Eye (tissue), 1 donor: ENCODE data around the gene ARHGDIB.
A peak's percentile ranks its signal among the peaks of the same experiment; 100 is the strongest.

ENCODE experiments used
- DNase-seq: peaks from one replicate; pipeline ENCODE4 v3.0.0-alpha.2; 2015

The ARHGDIB gene

DNA sequence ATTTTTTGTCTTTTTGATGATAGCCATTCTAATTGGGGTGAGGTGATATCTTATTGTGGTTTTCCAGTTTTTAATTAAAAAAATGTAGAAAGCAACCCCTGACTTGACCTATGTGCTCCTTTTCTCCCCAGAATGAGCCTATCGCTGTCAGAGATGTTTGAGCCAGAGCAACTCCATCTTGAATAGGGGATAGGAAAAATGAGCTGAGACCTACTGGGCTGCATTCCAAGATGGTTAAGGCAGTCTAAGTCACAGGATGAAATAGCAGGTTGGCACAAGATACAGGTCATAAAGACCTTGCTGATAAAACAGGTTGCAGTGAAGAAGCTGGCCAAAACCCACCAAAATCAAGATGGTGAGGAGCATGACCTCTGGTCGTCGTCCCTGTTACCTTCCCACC, 36.9 kb downstream of the ARHGDIB start:
- no peak for DNase-seq

DNA sequence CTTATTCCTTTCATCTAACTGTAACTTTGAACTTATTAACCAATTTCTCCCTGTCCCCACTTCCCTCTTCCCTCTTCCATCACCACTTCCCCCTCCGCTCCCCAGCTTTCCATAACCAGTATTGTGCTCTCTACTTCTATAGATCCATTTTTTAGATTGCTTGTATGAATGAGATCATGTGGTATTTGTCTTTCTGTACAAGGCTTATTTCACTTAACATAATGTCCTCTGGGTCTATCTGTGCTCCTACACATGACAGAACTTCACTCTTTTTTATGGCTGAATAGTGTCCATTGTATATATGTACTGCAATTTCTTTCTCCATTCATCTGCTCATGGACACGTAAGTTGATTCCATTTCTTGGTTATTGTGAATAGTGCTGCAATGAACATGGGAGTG, 37.5 kb downstream of the ARHGDIB start:
- DNase-seq, result no peak

DNA sequence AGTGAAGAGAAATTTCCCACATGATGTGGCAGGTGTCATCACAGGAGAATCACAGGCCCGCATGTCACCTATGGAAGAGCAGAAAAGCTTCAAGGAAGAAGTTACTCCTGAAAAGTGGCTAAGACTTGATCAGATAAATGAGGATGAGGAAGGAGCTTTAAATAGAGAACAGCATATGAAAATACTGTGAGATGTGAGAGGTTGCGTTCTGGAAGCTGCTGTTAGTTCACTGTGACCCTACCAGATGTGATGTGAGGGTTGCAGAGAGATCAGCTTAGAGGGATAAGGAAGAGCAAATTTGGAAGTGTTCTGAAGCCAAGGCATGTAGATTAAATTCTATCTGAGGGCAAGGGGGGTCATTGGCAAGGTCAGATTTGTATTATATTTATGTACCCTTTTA, 40.2 kb downstream of the ARHGDIB start:
- no peak for DNase-seq

DNA sequence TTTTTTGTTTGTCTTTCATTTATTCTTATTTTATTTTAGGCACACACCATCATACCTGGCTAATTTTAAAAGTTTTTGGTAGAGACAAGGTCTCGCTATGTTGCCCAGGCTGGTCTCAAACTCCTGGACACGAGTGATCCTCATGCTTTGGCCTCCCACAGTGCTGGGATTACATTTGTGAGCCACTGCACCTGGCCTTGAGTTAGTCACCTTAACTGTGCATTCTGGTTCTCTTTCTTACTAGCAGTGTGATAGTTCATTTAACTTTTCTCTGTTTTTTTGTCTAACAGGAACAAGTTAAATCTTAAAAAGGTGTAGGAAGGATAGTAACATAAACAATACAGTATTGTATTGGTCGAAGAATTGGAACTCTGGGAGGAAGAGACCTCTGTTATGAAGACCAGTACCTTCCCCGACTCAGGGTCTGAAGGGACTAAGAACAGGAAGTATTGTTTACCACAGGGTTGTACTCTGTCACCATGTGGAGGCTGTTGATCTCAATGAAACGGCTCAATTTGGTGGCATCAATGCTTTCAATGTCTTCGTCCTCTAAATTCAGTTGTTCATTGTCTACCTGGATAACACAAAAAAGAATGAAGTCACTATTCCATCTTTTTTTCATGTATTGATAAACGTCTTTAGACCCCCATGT, 40.8 kb downstream of the ARHGDIB start:
- DNase-seq, result no peak

DNA sequence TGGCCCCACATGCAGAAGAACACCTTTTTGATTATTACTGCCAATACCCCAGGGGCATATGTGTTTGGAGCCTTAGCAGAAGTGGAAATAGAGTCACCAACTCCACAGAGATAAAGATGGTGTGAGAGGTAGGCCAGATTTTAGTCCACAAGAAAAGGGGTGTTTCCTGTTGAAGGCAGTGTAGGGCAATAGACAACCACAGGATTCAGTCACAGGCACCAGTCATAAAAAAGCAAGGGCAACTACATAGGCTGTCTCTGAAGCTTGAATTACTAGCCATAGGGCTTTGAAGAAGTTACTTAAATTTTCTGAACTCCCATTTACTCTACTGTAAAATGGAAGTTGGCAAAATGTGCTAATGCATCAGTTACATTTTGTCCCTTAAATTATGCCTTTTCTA, 41.9 kb downstream of the ARHGDIB start:
- no peak for DNase-seq

DNA sequence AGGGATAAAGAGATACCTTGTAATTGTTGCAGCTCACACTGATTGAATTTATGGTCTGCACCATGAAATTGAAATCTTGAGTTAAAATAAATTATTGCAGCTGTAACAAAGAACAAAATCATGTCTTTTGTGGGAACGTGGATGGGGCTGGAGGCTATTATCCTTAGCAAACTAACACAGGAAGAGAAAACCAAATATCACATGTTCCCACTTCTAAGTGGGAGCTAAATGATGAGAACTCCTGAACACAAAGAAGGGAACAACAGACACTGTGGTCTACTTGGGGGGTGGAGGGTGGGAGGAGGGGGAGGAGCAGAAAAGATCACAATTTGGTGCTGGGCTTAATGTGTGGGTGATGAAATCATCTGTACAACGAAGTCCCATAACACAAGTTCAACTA, 45.7 kb downstream of the ARHGDIB start:
- DNase-seq, result no peak

DNA sequence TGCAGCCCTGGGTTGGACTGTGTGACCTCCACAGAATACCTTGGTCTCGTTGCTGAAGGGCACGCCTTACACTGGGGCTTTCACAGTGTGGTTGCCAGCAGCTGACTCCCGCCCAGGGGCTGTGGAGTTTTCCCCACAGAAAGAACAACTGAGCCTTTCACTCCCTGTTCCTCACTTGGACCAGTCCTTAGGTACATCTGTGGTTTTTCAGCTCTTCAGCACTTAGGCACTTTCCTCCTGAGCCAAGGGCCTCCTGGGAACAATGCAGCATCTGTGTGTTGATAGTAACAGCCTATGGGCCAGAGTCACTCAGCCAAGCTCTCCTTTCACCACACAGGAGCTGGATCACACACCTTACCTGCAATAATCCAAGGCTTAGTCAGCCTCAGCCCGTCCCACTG, 48.0 kb downstream of the ARHGDIB start:
- peak; percentile 57 for DNase-seq

DNA sequence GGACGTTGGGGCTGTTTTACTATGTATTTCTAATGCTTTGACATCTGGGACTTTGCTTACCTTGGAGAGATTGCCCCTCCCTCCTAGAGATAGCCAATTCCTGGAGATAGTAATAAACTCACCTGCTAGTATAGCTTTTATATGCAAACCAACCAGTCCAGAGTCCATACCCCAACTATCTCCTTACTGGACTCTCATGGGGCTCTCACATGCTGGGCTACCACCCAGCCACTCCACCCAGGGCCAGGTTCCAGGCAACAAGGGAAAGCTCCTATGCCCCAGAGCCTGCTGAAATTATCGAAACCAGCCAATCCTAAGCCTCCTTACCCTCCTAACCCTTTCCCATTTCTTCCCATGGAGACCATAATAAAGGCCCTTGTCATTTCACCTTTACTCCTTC, 50.3 kb downstream of the ARHGDIB start:
- no peak for DNase-seq

DNA sequence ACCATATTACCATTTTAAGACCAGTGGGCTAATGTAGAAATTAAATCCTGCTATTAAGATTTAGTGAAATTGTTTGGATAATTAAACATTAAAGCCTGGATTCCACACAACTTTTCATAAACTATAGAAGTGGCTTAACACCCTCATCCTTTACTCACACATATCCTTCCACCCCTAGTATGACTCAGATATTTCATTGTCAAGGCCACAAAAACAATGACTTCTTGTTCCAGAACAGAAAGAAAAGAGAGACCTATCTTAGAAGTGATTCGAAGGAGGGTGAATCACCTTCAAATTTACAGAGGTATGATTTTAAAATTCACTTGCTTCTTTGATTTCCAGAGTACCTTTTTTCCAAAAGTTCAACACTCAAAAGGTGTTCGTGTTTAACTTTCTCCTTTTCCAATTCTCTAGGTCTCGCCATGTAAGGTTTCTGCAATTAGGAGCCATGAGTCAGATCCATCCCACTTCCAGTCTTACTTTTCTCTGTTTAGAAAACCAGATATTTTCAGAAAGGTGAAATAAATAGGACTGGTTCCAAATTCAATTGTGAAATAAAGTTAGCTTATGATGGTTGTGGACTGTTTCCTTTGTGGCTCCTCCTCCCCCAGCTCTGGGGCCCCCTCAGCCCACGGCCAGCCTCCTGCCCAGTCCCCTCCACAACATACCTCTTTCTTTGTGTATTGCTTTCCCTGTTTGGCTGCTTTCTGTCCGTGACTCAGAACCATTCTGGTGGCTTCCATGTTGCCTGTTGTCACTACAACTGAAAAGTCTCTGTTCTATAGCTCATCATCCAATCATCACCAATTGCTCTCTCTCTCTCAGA, 51.1 kb downstream of the ARHGDIB start:
- no peak for DNase-seq

DNA sequence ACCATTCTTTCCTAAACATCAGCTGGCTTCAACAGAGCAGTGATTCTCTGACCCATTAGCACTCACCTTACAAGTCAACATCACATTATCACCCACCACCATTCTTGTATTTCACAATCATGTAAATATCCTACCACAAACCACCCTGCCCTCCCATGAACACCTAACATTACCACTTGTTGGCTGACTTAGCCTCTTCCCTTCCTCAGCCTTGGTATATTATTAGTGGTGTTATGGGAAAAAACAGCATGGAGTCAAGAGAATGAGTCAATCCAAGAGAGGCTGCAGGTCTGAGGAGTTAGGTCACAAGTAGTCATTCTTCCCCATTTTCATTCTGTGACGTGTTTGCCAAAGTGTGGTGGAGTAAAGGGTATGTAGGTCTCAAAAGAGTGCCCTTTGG, 53.4 kb downstream of the ARHGDIB start:
- DNase-seq, result no peak

DNA sequence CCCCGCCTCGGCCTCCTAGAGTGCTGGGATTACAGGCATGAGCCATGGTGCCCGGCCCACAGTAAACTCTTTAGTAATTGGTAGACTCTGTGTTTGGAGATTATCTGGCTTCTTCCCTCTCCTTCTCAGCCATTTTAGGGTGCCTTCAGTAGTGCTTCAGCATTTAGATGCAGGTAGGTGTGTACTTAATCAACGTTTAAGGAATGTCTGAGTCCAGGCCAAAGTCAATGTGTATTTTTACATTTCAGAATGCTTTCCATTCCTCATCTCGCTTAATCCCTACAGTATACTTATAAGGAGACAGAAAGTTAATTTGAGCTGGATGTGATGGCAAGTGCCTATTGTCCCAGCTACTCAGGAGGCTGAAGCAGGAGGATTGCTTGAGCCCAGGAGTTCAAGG, 55.3 kb downstream of the ARHGDIB start:
- no peak for DNase-seq

DNA sequence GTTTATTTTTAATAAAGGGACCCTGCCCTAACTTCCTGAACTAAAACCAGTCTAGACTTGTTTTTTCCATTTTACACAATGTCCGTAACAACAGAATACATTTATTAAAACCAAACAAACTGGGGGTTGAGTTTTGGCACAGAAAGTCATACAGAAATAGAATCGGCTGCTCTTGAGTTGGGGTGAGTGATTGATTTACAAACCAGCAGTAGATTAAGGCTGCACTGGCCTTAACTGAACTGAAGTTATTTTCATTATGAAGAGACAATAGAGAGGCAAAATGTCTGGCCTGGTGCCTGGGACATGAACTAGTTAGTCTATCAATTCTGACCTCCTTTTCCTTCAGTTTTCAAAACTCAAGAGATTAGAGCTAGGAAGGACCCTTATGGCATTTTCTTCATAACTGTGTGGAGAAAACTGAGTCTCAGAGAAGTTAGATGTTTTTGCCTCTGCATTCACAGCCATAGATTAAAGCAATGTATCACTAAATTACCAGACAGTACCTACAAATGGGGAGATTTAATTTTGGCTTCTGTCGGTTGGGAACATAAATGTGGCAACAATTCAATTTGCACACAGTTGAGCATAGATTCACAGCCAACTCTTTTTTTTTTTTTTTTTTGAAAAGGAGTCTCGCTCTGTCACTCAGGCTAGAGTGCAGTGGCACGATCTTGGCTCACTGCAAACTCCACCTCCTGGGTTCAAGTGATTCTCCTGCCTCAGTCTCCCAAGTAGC, 56.0 kb downstream of the ARHGDIB start:
- DNase-seq, result no peak

DNA sequence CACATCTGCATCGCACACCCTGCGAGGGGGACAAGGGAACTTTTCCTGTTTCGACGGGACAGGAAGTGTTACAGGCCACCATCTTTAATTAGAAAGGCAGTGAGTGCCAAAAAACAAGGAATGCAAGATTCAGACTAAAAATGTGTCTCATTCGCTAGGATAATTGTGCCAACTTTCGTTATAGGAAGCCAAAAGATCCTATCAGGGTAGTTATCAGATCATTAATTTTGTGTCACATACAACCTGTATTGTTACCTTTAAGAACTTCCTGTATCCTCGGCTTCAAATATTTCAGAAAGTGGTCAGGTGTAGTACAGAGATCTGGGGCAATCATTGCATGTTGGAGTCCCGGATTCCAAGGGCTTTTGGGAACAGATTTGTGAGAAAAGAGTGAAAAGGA, 56.5 kb downstream of the ARHGDIB start:
- no peak for DNase-seq

DNA sequence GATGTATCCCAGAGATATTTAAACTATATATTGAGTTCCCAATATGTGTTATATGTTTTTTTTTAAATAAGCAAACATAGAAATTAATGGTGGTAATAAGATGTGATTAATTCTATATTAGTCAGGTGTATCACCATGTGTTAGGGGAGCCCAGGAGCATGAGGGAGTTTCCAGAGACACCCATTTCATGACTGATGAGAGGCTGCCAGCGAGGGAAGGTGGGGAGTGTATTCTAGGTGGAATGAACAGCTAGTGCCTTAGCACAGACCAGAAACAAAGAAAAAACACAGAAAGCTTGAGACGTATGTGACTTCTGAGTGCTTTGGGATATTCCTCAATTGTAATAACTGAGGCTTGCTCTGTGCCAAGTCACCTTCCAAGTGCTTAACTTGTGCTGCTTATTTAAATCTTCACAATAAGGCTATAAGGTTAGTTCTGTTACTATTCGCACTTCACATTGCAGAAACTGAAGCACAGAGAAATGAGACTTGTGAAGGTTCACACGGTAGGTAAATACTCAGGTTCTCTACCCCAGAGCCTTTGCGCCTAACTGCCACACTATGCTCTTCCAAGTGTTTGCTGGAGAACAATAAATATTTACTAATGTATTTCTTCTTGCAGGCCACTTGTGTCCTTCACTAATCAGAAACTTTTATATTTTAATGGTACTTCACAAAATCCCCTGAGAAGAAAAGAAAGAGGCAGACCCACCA, 57.9 kb downstream of the ARHGDIB start:
- DNase-seq, result no peak

DNA sequence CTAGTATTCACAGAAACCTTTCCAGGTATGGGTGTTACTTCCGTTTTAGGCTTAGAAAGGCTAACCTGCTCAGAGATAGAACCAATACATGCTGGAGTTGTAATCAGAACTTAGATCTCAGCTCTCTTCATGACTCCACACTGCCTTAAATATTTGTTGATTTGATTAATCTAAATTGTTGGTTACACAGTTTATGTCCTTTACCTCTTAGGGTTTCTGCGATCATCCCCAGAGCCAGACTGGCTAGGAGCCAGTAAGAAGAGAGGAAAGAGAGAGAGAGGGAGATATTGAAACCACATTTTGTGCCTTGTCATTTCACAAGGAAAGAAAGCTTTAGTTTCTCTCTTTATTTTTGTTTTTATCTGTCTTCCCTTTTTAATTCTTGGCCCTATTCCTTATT, 58.9 kb downstream of the ARHGDIB start:
- no peak for DNase-seq

DNA sequence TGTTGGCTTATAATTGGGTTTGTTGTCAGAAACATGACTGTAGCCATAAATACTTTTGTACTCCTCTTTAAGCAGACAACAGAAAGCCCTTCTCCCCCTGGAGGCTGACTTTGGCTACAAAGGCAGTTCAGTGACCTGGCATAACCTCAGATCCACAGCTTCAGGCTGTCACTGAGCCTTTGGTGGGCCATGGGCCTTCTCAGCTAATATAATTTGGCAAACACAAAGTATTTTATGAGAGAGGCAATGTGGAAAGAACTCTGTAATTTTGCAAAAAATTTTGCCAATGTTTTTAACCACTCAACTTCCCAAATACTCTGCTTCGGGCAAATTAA, 60.2 kb downstream of the ARHGDIB start:
- no peak for DNase-seq

DNA sequence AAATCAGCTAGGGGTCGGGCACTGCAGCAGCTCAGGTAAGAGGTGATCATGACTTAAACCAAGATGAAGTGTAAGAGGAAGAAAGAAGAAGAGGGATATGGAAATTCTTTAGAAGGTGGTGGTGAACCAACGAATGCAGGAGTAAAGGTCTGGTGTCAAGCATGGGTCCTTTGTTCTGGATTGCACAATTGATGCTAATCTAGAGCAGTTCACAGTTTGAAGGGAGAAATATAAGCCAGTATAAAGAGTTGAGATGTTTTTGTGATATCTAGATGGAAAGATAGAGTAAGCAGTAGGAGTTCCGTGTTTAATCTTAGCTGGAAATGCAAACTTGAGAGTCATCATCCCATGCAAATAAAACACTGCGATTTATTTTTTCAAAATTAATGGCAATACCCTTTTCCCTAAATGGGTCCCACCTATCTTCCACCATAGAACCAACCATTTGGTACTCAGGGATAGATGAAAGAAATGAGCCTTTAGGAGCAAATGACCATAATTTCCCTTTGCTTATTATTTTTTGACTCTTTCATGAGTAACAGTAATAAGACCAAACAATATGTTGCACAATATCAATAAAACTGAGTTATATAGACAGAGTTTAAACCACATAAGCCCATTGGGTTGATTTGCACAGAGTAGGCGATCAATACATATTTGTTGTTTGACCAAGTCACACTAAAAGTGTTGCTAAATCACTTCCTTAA, 60.7 kb downstream of the ARHGDIB start:
- no peak for DNase-seq

DNA sequence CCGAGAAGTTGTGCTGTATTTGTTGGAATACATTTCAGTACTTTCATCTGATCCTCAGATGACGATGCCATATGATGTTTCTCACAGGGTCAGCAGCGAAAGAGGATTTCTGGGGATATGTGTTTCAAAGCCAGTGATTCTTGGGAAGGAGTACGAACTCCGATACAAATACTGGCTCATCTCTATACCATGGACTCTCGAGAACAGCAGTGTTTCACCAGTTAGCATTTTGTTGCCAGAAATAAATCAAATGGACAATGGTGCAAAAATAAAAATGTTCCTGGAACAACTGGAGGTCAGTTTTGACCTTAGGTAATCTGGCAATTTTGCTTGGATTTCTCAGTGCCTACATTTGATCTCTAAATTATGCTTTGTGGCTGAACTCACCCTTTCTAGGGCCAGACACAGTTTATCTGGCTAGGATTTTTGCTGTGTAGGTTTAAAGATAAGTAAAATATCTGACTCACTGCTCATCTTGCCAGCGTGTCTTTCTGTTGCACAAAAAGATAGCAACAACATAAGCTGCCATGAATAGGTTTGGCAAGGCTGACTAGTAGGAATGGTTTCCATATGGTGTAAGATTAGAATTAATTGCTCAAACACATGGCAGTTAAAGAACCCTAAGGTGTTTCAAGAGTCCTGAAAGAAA, 64.8 kb downstream of the ARHGDIB start:
- DNase-seq, result peak; percentile 61

DNA sequence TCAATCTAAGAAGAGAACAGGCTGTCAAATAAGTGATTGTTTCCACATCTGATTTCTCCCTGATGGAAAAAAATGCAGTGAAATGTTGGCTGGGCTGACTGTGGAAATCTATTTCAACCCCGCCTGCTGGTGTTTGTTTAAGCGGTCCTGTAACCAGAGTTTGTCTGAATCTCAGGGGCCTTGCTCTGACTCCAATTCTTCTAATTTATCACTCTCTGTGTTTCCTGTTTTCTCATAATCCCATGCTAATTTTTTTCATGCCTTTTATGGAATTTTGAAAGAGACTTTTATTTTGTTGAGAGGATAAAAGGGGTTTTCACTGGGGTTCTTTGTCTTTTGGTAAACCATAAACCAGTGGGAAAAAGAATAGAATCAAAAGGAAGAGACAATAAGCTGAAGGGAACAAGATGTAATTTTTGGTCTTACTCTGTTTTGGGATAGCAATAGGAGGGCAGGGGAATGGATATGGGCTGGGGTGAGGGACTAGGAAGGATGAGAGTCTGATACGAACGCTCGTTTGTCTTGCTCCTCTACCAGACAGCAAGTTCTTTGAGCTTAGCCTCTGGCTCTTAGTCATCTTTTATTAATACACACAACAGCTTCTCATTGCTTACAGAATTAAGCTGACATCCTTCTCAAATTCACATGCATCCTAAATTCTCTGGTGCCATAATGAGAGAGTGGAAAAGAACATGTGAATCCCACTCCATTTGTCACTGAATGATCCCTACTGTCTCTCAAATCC, 67.7 kb downstream of the ARHGDIB start:
- DNase-seq, result no peak

DNA sequence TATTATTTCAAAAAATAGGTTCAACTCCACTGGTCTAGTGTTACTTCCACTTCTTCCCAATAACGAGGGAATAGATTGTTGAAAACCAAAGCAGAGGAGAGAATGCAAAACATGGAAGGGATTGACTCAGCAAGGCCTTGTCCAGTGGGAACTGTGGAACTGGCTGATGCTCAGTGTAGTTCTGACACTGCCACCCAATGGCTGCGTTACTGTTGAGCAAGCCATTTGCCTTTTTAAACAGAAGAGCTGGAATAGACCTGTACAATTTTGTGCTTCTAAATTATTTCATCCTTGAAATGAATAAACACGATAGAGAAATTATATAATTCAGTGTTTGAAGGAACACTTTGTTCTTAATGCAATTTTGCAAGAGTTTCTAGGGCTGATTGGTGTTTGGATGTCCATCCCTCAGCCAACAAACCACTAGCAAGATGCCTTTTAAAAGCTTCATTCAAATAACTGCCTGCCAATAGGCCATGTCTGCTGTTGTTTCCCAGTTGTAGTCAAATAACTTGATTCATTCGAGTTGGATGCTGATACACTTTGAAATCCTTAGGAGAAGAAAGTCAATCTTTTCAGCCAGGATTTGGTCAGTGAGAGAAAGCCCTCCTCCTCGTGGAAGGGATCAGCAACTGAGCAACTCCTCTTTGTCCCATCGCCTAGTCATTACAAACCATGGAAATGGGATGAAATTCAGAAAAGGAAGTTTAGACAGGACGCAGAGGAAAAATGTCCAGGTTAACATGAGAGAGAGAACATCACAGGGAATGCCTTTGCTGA, 68.5 kb downstream of the ARHGDIB start:
- no peak for DNase-seq
